ENCODE results near the gene EPHA6. TPM values are rescaled to one million over a fixed set of nuclear protein-coding genes. Genes with fewer than 3 reads are reported as not detected.

EPHA6 gene
- total and polyA plus RNA-seq, 2 donors (not counting 3 experiments of a cell fraction or from before 2014, with no cell fraction given): not detected

GRCh38 chr3:97177242-97177641 is 362.8 kb downstream of the EPHA6 start:
- Histone ChIP-seq H3K4me3 (replicated peaks in 1 of 3; ENCODE audit: insufficient read depth in 1 of 3, low read depth in 1 of 3, low read length in 3 of 3) (no peak overlapping the region), H2AFZ (ENCODE audit: low read depth, low read length) (no peak overlapping the region), H3K79me2 (ENCODE audit: control insufficient read depth, insufficient read depth, low read length) (no peaks in the 10 kb centered on the region), H4K20me1 (replicated peaks; ENCODE audit: control insufficient read depth, extremely low read depth, insufficient read depth, low read length) (no peaks in the 10 kb centered on the region), H3K36me3 (ENCODE audit: control insufficient read depth in 2 of 2, extremely low read depth in 1 of 2, insufficient read depth in 2 of 2, low read length in 2 of 2) (no peaks in the 10 kb centered on the region), H3K9me1 (replicated peaks; ENCODE audit: control insufficient read depth, extremely low read depth, insufficient read depth, low read length) (no peaks in the 10 kb centered on the region), H3K27me3 (ENCODE audit: control insufficient read depth in 2 of 2, insufficient read depth in 2 of 2, low read length in 2 of 2) (no peaks in the 10 kb centered on the region), H3K4me2 (ENCODE audit: insufficient read depth, low read length) (no peak overlapping the region), H3K9ac (replicated peaks; ENCODE audit: extremely low read depth, insufficient read depth, low read length) (no peak overlapping the region), H3K9me3 (replicated peaks; ENCODE audit: control insufficient read depth, insufficient read depth, low read length) (peaks cover 2% of the 10 kb centered on the region), H3K4me1 (ENCODE audit: control insufficient read depth, extremely low read depth, insufficient read depth, low read length) (no peaks in the 10 kb centered on the region), H3K27ac (ENCODE audit: insufficient read depth, low read depth, low read length) (no peak overlapping the region)
- dilution Hi-C loops (cut with MboI; ENCODE audit: extremely low pct_ligation_motif_present, low sequenced_read_pairs) (no loop called here), intact Hi-C loops (cut with micrococcal nuclease) (no loop called here)
- POLR2A ChIA-PET: no interaction called here
- BruUV-seq (replicated peaks): no TSS peak
- CTCF ChIA-PET: no interaction called here
- no peak for FAIRE-seq
- TF ChIP-seq JUN (IDR thresholded peaks at IDR 0.05; ENCODE audit: borderline replicate concordance, insufficient read depth, insufficient read length, low read depth): no peak
- TF ChIP-seq POLR2A (IDR thresholded peaks at IDR 0.05; ENCODE audit: low read depth, low read length): no peak
- TF ChIP-seq FOS (IDR thresholded peaks at IDR 0.05; ENCODE audit: borderline replicate concordance, insufficient read depth, low read length): no peak
- TF ChIP-seq GATA2 (IDR thresholded peaks at IDR 0.05; ENCODE audit: insufficient read depth, insufficient read length, low read depth, low read length): no peak
- no peak for DNase-seq (ENCODE audit: low read depth, low spot score)

- intact Hi-C loops (cut with micrococcal nuclease): no loop called here
- no peaks in the 10 kb centered on the region for H3K36me3 ChIP-seq (ENCODE audit: control insufficient read depth in 2 of 2, extremely low read depth in 1 of 2, insufficient read depth in 2 of 2, low read length in 2 of 2)
- H3K4me3 ChIP-seq (replicated peaks in 1 of 3; ENCODE audit: insufficient read depth in 1 of 3, low read depth in 1 of 3, low read length in 3 of 3): no peak overlapping the region
- no peak for FAIRE-seq
- H3K4me2 ChIP-seq (ENCODE audit: insufficient read depth, low read length): no peak overlapping the region
- no peaks in the 10 kb centered on the region for H4K20me1 ChIP-seq (replicated peaks; ENCODE audit: control insufficient read depth, extremely low read depth, insufficient read depth, low read length)
- TF ChIP-seq POLR2A (IDR thresholded peaks at IDR 0.05; ENCODE audit: low read depth, low read length) (no peak), POLR2AphosphoS5 (IDR thresholded peaks at IDR 0.05; ENCODE audit: insufficient read depth, low read depth, low read length) (no peak), CTCF (IDR thresholded peaks at IDR 0.05; ENCODE audit: extremely low read depth in 1 of 2, insufficient read depth in 1 of 2, low read depth in 1 of 2, low read length in 2 of 2) (no peak), FOS (IDR thresholded peaks at IDR 0.05; ENCODE audit: borderline replicate concordance, insufficient read depth, low read length) (no peak), EZH2 (IDR thresholded peaks at IDR 0.05; ENCODE audit: borderline replicate concordance, low read depth, low read length, severe bottlenecking) (no peak), MYC (IDR thresholded peaks at IDR 0.05; ENCODE audit: low read depth, low read length) (no peak), MAX (IDR thresholded peaks at IDR 0.05; ENCODE audit: insufficient read depth, insufficient read length) (no peak), JUN (IDR thresholded peaks at IDR 0.05; ENCODE audit: borderline replicate concordance, insufficient read depth, insufficient read length, low read depth) (no peak), GATA2 (IDR thresholded peaks at IDR 0.05; ENCODE audit: insufficient read depth, insufficient read length, low read depth, low read length) (no peak)
- no peaks in the 10 kb centered on the region for H3K9me1 ChIP-seq (replicated peaks; ENCODE audit: control insufficient read depth, extremely low read depth, insufficient read depth, low read length)
- no peaks in the 10 kb centered on the region for H3K27me3 ChIP-seq (ENCODE audit: control insufficient read depth in 2 of 2, insufficient read depth in 2 of 2, low read length in 2 of 2)
- ChIA-PET CTCF (no interaction called here), POLR2A (no interaction called here)
- DNase-seq (ENCODE audit: low read depth, low spot score): no peak
- no TSS peak for BruUV-seq (replicated peaks)
- H3K4me1 ChIP-seq (ENCODE audit: control insufficient read depth, extremely low read depth, insufficient read depth, low read length): no peaks in the 10 kb centered on the region
- H3K27ac ChIP-seq (ENCODE audit: insufficient read depth, low read depth, low read length): no peak overlapping the region
- H2AFZ ChIP-seq (ENCODE audit: low read depth, low read length): no peak overlapping the region
- dilution Hi-C loops (cut with MboI; ENCODE audit: extremely low pct_ligation_motif_present, low sequenced_read_pairs): no loop called here
- no peak overlapping the region for H3K9ac ChIP-seq (replicated peaks; ENCODE audit: extremely low read depth, insufficient read depth, low read length)
- H3K79me2 ChIP-seq (ENCODE audit: control insufficient read depth, insufficient read depth, low read length): no peaks in the 10 kb centered on the region
- H3K9me3 ChIP-seq (replicated peaks; ENCODE audit: control insufficient read depth, insufficient read depth, low read length): peaks cover 2% of the 10 kb centered on the region
These were observed 367.3 kb downstream of the EPHA6 start for GRCh38 chr3:97181704-97182103.

All from endothelial cell of umbilical vein (primary cell).